Kidney tubule cell (primary cell): ENCODE measurements around the gene ZFHX3.

Source experiments
- DNase-seq: peaks from one replicate; pipeline ENCODE4 v3.0.0-alpha.2; 2018; ENCODE audit warnings: low spot score

Gene ZFHX3

DNA sequence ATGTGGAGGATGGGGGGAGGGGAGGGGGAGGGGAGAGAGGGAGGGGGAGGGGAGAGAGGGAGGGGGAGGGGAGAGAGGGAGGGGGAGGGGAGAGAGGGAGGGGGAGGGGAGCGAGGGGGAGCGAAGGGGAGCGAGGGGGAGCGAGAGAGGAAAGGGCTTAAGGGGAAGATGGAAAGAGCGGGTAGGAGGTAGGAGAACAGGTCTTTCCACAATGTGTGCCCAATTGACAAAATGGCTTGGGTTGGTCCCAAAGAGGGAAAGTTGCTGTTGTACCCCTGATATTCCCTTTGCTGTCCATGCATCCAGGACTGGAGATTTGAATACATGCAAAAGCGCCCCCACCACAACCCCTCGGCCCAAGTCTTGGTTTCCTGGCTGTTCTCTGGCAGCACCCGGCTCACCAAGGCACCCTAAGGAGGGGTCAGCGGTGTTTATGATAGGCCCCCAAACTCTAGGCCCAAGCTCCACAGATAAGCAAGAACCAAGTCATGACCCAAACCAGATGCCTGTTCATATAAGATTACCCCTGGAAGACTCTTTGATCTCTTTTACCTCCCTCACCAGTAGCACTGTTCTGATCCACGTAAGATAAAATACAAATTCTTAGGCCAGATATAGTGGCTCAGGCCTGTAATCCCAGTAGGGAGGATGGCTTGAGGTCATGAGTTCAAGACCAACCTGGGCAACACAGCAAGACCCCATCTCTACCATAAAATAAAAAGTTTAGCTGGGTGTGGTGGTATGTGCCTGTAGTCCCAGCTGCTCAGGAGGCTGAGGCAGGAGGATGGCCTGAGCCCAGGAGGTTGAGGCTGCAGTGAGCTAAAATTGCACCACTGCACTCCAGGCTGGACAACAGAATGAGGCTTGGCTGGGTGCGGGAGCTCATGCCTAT, 119.6 kb downstream of the ZFHX3 start:
- DNase-seq = no peak

DNA sequence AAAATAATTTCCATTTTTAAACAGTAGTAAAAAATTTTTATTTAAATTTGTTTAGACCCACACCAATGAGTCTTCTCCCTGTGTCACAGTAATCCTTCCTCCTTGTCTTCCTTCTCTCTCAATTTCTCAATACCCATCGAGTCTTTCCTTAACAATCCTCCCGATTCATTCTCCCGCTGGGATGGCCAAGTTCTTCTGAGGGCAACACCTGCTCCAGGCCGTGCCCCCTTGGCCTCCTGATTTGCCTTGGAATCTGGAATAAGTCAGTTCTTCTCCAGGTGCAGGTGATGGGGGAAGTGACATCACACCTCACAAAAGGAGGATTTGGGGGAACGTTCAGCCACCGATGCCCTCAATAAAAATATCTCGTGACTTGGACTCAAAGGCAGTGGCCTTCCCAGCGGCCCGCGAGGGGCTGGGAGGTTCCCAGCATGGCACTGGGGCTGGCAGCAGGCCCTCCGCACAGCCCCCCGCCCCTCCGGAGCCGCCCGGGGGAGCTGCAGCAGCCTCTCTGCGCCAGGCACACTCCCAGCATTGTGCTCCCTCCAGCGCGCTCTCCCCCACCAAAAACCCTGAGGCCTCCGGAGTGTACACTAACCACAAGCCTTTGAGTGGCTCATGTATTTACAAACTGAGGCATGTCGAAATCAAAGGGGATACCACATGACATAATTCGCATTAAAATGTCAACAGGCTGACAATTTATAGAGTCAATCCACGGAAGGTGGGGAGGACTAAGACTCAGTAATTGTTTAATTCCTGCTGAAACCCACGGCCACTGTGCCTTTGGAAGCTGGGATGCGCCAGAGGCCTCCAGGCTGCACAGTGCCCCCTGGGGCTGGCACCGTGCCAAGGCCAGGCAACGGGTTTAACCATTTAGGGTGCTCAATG, 120.5 kb downstream of the ZFHX3 start:
- peak; percentile 34 for DNase-seq

DNA sequence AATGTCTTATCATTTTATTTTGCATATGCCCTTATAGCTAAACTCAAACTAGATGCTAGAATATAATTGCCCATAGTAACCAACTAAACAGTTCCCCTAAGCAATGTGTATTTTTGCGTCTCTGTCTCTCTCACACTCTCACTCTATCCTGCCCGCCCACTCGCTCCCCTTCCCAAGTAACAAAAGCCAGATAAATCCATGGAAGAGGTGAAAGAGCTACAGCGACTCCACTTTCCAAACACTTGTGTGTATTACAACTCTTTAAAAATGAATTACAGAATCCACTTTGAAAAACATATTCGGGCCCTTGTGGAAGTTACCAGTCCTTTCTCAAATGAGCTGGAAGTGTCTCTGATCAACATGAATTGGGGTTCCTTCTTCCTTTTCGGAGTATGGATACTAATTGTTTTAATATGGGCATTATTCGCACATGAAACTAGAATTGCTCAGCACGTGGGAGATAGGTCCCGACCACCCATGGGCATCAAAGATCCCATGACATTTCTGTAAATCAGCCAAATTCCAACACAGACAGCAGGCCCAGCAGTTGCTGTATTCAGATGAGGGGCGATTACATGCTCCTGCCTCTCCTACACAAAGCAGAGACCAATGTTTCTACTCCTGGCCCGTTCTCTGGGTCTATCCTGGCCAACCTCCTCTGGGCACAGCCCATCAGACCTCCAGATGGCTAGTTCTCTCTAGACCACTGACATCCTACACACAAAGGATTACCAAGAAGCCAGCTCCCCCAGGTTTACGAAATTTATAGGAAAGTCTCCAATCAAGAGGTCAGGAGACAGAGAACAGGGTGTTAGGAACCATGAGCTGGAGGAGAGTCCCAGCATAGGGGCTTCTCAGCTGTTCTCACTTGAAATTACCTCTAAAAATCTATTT, 121.5 kb downstream of the ZFHX3 start:
- no peak for DNase-seq

DNA sequence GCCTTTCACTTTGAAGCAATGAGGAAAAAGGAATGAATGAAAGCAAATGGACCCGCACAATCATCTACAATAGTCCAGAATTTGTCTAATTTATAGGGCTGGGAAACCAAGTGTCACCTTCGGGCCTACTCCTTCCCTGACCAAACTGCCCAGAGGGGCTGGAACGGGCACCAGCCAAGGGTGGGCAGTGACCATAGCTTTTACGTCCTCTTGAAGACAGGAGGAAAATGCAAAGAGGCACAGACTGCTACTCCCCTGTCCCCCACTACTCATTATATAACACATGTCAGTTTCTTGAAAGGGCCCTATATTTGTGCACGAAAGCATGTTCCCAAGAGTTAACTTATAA, 122.3 kb downstream of the ZFHX3 start:
- DNase-seq = no peak

DNA sequence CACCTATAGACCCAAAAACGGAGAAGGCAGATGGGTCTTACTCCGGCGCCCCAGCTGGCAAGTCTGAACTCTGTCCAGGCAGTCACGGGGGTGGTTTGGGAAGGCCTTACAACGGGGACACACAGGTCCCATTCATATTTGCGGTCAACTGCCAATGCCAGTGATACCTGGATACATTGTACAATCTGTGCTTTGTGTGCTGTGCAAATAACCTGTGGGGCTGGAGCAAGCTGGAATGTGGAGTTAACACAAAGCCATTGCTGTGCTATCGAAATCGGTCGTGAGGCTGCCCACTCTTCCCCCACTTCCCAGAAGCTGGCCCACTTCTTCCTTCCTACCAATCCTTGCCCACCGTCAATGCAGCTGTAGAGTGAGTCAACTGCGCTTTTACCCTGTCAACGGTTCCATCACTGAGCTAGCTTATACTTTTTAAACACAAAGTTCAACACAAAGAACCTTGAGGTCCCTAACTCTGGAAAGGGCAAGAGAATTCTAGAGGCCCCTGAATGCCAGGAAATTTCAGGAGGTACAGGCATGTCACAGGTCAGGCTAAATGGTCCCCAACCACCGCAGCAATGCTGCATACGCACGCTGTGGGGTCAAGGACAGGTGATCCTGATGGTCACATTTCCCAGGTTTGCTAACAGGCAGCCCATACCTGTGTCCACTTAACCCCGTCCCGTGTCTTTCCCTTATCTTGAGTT, 122.8 kb downstream of the ZFHX3 start:
- DNase-seq = no peak

DNA sequence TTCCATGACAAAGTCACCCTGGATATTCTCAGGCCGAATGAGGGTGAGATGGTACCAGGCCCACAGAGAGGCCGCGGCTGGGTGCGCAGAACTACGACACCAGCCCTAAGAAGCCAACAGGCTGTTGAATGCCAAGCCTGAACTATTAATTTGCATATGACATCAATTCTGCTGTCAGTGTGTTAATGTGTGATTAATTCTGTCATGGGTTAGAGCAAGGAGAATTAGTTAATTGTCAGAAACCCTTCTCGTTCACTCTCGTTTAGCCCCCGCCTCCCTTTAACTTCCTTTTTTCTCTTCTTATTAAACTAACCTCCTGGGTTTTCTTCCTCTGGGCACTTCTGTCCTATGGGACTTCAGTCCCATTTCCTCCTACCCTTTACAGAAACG, 123.4 kb downstream of the ZFHX3 start:
- DNase-seq = no peak

DNA sequence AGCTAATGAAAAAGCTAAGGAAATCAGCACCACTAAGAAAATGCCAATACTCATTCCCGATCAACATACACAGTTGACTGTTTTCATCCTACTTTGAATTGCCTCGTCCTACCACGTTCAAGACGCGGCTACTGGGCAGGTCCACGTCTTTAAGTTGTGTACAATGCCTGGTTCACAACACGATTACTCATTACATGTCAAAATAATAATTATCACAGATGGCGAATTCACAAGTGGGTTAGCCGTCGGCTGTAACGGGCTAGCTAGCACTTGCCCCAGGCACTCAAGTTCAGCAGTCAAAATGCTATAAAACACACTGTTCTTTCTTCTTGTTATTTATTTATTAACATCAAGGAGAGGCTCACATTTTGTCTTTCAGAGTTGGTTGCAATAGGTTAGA, 124.2 kb downstream of the ZFHX3 start:
- no peak for DNase-seq

DNA sequence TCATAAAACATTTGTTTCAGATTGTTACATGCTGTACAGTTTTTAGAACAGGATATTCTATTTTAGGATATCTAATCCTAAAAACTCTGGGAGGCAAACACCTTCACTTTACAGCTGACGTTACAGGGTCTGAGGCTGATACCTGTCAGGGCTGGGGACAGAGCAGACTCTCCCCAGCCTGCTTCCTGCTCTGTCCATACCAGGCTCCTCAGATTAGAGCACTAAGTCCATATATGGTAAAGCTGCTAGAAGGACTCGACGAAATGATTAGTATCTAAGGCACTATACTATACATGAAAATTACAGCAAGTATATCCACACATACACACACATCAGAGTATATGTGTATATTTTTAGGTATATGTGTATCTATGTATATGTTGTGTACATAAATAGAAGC, 125.2 kb downstream of the ZFHX3 start:
- DNase-seq = no peak

DNA sequence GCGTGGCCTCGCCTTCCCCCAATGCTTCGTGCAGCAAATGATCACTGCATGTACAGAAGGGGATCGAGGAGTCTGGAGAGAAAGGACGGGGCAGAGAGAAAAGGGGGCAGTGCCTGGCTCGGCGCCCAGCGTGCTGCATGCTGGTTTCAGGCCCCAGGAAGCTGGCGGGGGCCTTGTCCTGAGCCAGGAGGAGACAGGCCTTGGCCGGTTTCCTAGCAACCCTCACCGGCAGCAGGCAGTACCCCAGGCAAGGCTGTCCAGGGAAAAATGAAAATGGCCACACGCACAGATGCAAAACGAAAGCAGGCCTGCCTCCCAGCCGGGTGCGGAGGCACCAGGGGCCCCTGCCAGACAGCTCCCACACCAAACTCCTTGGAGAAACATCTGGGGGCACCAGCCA, 126.3 kb downstream of the ZFHX3 start:
- no peak for DNase-seq

DNA sequence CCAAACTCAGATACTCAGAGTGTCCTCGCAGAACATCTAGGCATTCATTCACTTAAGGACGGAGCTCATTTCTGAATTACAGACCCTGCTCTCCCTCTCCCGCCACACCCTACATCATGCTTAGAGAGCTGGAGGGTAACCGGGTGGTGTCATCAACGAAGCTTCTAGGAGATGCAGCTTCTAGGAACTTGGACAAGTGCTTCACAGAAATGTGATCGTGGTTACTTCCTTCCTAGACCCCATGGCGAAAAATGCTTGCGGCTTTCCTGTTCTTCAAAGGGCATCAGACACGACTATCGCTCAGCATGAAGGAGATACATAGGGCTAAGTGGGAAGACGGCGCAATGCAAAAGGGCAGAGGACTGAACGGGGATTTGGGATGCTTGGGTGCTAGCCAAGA, 126.8 kb downstream of the ZFHX3 start:
- no peak for DNase-seq

DNA sequence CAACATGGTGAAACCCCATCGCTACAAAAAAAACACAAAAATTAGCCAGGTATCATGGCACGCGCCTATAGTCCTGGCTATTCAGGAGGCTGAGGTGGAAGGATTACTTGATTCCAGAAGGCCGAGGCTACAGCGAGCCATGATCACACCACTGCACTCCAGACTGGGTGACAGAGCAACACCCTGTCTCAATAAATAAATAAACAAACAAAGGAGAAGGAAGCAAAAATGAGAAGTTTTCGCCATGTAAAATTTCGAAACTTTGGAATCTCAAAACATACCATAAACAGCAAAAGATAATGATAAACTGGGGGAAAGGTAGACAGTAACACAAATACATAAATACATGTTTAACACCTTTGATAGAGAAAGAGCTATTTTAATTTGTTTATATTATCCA, 130.9 kb downstream of the ZFHX3 start:
- DNase-seq = no peak

DNA sequence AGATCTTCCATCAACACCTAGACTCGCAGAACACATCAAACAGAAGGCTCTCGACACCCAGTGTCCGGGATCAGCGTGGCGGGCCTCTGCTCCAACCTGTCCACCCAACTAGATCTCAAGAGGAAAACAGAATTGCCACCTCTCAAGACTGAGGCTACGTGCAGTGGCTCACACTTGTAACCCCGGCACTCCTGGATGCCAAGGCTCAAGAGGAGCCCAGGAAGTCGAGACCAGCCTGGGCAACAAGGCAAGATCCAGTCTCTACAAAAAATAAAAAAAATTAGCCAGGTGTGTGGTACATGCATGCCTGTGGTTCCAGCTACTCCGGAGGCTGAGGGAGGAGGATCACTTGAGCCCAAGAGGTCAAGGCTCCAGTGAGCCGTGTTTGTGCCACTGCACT, 132.6 kb downstream of the ZFHX3 start:
- DNase-seq = no peak

DNA sequence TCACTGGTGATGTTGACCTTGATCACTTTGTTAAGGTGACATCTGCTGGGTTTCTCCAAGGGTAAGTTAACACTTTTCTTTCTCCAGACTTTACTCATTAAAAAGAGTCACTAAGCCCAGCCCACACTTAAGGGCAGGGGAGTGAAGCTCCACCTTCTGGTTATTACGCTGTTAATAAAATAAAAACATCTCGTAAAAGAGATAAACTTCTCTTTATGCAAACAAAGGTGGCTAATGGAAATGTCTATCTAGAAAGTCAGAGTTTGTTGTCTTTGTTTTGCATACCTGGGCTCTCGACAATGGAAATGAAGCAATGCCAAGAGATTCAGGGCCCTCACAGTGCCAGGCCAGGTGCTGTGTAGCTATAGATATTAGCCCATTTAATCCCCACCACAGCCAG, 134.4 kb downstream of the ZFHX3 start:
- no peak for DNase-seq

DNA sequence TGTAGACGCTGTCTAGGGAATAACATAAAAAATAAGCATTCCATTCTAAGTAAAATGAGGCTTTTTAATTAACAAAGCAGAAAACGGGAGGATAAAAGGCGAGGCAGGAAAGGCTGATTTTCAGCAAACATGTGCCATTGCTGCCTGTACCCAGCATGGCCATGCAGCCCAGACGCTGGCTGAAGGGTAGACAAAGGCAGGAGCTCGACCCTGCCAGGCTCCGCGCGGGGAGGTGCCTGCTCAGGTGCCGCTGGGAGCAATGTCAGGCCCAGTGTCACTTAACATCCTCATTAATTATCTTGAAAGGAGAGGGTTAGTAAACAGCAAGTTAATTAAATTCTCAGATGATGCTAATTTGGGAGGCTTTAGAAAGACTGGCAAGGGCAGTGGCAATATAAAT, 136.0 kb downstream of the ZFHX3 start:
- DNase-seq = no peak

DNA sequence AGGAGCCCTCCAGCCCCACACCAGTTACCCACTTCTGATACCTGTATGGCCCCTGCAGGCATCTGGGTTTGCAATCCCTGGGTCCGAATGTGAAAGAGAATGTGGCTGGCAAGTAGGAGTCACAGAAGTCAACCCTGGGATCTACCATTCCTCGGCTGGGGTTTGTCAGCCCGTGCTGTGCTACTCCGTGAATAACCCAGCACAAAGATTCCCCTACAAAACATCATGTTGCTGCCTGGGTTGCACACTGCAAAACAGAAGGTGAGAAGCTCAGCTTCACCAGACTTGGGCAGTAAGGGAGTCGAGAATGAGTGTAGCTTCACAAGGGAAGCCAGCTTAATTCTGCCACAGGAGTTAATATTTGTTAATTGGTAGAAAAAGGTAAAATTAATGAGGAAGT, 137.1 kb downstream of the ZFHX3 start:
- no peak for DNase-seq

DNA sequence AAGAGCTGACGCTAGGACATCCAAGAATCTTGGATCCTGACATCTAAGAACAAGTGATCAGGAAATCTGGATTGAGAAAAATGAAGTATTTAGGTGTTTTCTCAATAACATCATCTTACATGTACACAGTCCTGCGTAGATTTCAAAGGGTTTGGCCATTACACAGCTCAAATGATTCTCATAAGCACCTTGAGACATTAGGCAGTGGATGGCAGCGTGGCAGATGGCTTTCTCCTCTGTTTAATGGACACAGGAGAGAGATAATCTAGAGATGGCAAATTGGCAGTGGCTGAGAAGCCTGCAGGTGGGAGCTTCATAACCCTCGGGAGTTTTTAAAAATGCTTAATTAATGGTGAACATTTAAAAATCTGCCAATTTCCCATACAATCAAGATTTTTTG, 137.5 kb downstream of the ZFHX3 start:
- no peak for DNase-seq

DNA sequence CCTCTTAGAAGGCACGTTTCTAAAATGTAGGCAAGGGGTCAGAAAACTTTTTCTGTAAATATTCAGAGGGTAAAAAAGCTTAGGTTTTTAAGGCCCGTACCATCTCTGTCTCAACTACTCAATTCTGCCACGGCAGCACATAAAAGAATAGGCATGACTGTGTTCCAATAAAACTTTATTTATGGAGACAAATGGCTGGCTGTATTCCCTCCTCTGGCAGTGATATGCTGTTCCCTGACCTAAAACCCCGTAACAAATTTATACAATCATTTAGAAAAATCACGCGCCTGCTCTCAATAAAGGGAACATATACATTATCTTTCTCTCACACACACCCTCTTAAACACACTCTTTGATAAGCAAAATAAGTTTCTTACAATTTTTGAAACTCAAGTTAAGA, 138.7 kb downstream of the ZFHX3 start:
- no peak for DNase-seq

DNA sequence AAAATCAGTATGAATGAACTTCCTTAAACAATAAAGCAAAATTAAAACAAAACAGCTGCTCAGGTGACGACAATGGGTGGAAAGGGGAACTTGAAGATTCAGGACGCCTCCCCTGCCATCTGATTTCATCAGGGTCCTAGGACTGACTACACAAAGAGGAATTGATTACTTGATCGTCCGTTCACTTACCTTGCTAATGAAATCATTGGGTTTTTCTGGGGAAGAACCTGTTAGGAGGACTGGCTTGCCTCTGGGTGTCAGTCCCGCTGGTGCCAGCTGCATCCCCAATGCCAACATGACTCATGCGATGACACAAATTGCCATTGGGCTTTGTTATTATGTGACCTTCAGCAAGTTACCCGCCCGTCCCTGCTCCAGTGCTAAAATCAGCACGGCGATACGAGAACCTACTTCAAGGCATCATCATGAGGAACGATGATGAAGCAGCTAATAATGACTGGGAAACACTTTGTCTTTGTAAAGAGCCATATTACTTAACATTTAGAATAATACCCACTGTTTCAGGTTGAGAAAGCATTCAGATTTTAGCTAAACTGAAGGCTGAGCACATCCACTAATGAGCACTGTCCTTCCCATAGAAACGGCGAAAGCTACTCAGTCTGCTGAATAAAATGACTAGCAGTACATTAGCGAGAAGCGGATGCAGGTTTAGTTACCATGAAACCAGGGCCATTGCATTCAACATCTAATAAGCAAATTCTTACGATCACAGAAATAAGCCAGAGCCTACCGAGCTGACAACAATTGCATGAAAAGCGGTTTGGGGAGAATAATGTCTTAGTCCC, 139.4 kb downstream of the ZFHX3 start:
- DNase-seq = no peak

DNA sequence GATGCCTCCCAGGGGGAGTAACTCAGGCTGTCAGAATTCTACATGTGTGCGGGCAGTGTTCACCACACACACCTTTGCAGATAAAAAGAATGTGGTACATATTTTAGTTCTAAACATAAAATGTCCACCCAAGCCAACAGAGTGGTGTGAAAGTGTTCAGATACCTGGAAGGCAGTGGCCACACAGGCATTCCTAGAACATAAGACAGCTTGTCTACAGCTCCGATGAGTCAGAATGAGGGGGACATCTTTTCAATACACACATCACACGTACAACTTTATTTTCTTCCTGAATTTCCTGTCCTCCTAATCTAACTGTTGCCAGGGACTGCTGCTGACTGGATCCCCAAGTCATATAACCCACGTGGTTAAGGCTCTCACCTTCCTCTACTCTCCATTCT, 142.3 kb downstream of the ZFHX3 start:
- peak; percentile 86 for DNase-seq

DNA sequence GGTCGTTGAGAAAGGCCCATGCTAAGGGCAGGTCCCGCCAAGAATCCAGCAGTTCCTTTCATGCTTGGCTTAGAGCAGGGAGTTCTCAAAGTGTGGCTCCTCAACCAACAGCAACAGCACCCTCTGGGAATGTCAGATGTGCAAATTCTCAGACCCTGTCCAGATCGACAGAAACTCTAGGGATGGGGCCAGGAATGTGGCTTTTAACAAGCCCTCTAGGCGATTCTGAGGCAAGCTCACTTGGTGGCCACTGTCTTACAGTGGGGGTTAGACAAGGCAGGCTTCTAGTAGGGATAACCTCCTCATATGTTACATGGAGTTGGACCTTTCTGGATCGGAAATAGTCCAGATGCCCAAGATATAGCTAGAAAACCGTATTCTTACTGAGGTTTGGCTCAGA, 144.8 kb downstream of the ZFHX3 start:
- DNase-seq = no peak

DNA sequence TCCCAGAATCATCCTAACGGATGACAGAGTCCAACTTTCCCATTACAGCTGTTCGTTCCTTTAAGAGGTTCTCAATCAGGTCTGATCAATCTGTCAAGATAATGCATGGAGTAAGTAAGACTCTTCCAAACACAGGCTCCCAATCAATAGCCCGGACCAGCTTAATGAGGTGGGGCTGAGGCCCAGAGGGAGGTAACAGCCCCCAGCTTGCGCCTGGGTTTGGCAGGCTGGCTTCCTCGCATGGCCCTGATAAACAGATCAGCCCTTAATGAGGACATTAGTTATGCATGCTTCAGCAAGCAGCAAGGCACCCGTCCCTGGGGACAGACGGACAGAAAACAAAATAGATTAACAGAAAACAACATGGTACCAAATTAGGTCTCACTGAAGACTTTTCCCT, 145.7 kb downstream of the ZFHX3 start:
- no peak for DNase-seq
